Uterus (tissue), 2 donors: ENCODE data around the gene ROCK2.

Source experiments
- POLR2A ChIP-seq, 2 donors: fragments of 450-650 bp; IDR thresholded peaks; one replicate each; pipeline ENCODE4 v1.6.1; 2016; ENCODE audit warnings: antibody characterized with exemption in 2 of 2, mild to moderate bottlenecking in 1 of 2, moderate library complexity in 1 of 2
- TF ChIP-seq, protein P1 (sequence below), 4 experiments: fragments of 200-600 bp in 2 of 4; fragments of 450-650 bp in 2 of 4; sonication (generic) in 2 of 4; IDR thresholded peaks; one replicate each; pipeline ENCODE4 v1.5.1; 2016 to 2019; ENCODE audit warnings: antibody characterized with exemption in 4 of 4, mild to moderate bottlenecking in 2 of 4, moderate library complexity in 1 of 4

DNA sequence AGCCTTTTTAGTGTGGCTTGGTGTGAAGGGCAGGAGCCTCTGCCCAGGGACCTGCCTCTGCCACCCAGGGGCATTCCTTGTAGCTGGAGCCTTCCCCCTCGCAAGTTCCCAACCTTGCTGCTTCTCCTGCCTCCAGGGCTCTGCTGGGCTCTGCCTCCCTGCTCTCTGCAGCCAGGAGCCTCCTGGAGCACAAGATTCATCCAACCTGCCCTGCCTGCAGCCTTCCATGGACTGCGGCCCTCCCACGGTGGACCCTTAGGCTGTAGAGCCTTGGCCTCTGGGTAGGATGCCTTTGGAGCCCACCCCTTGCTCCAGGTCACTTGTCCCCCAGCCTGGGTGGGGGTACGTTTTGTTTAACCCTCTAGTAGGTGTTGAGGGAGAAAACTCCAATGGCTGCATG, 186.7 kb downstream of the ROCK2 start:
- TF ChIP-seq, protein P1, sequence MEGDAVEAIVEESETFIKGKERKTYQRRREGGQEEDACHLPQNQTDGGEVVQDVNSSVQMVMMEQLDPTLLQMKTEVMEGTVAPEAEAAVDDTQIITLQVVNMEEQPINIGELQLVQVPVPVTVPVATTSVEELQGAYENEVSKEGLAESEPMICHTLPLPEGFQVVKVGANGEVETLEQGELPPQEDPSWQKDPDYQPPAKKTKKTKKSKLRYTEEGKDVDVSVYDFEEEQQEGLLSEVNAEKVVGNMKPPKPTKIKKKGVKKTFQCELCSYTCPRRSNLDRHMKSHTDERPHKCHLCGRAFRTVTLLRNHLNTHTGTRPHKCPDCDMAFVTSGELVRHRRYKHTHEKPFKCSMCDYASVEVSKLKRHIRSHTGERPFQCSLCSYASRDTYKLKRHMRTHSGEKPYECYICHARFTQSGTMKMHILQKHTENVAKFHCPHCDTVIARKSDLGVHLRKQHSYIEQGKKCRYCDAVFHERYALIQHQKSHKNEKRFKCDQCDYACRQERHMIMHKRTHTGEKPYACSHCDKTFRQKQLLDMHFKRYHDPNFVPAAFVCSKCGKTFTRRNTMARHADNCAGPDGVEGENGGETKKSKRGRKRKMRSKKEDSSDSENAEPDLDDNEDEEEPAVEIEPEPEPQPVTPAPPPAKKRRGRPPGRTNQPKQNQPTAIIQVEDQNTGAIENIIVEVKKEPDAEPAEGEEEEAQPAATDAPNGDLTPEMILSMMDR (IDR thresholded peaks at IDR 0.05), result no peak
- TF ChIP-seq POLR2A (IDR thresholded peaks at IDR 0.05), result no peak
